Fibroblast of villous mesenchyme (primary cell): ENCODE results near the gene TBL3. TPM values are rescaled to one million over a fixed set of nuclear protein-coding genes. Genes with fewer than 3 reads are reported as not detected.

Experiments used
- DNase-seq: peaks from one replicate; pipeline ENCODE4 v3.0.0-alpha.2; 2010; ENCODE audit warnings: low read depth
- H3K4me3 ChIP-seq: 2 replicates; pipeline ENCODE4 v1.5.1; 2011; ENCODE audit warnings: low read depth, mild to moderate bottlenecking, low read length
- CTCF ChIP-seq: IDR thresholded peaks from 2 replicates; pipeline ENCODE4 v1.5.1; 2012; ENCODE audit warnings: low read depth, mild to moderate bottlenecking, low read length; ENCODE audit not compliant: insufficient read depth
- total RNA-seq: library from RNA; depleted of rRNA; stranded (reverse); fragments of >200 nt; gene quantifications from 2 replicates; pipeline ENCODE4 v1.2.3, GENCODE V29; 2012

Gene TBL3
- total RNA-seq, 1 donor: 28.5 TPM

GRCh38 chr16:2025251-2025650 is 53.4 kb downstream of the TBL3 start:
- TF ChIP-seq CTCF: no peak
- no peak for DNase-seq
- H3K4me3 ChIP-seq: no peak overlapping the region

- peak overlapping the region; percentile 54 for H3K4me3 ChIP-seq
- DNase-seq: no peak
- TF ChIP-seq CTCF: no peak
Observed at GRCh38 chr16:2025878-2026460, 54.1 kb downstream of the TBL3 start.

GRCh38 chr16:2026461-2027023 is 54.7 kb downstream of the TBL3 start, which contains the start of gene NHERF2:
Gene NHERF2, plus strand, starts transcription at chr16:2026902. Its CDS starts 104 bp downstream, at chr16:2027006.
- peak within 1 kb of the TSS; percentile 73 for H3K4me3 ChIP-seq
- TF ChIP-seq CTCF: no peak
- DNase-seq: no peak

DNA sequence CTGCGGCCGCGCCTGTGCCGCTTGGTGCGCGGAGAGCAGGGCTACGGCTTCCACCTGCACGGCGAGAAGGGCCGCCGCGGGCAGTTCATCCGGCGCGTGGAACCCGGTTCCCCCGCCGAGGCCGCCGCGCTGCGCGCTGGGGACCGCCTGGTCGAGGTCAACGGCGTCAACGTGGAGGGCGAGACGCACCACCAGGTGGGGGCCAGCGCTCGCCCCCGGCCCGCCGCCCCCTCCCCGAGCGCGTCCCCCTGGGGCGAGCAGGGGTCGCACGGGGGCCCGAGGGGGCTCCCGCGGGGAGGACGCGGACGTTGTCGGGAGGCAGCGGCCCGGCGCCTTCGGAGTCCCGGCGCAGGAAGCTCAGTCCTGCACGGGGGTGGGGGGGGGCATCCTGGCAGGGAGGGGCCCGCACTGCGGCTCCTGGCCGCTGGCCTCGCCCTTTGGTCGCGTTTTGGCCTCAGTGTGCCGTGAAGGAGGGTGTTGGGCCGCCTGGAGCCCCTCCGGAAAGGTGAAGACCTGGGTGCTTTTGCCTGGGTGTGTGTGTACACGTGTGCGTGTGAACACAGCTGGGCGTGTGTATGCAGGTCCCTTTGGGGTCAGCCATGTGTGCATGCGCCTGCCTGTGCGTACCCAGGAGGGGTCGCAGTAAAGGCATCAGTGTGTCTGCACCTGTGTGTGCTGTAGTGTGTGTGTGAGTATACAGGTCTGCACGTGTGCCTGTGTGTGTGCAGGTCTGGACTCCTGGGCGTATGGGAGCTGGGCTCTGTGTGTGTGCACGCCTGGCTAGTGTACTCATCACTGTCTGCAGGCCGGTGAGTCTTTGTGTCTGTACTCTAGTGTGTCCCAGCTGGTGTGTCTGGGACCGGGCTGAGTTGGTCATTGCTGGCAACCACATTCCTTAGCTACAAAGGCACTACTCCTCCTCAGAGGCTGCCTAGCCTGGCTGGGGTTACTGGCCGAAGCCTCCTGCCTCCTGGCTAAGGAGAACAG is 55.5 kb downstream of the TBL3 start:
- DNase-seq: no peak
- H3K4me3 ChIP-seq: peak overlapping the region; percentile 73
- no peak for TF ChIP-seq CTCF

DNA sequence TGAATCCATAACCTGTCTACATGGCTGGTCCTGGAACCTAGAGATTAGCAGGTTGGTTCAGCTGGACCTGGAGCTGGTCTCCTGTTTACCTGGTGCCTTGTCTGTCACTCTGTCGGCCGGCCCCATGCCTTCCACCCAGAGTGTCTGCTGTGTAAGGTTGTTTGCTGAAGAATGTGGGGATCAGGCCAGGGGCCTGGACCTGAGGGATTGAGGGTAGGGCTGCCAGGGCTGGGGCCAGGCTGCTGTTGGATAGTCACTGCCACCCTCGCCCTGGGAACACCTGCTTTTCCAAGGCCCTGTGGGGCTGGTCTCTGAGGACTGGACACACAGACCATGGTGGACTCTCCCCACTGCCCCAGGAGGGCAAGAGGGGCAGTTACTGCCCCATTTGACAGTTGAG is 56.3 kb downstream of the TBL3 start:
- H3K4me3 ChIP-seq: peak overlapping the region; percentile 73
- no peak for DNase-seq
- no peak for TF ChIP-seq CTCF

DNA sequence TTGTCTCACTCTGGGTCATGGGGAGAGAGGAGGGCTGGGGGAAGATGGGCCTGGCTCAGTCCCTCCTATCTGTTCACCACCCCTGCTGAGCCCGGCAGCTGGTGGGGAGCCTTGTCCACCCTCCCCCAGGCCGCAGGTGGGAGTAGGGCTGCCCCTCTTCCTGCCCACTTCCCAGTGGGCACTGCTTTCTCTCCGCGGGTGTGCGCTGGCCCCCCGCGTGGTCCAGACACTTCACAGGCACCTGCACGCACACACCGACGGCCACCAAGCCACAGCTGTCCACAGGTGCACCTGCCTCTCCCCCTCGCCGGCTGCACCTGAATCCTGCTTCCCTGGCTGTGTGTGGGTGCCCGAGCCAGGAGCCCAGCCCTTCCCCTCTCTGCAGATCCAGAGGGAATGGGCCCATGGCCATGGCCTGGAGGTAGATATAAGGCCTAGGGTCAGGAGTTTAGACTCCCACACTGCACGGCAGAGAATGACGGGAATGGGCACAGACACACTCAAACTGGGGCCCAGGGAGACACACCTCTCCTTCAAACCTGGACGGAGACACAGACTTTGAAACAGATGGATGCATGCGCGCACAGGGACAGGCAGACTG is 56.9 kb downstream of the TBL3 start:
- DNase-seq: no peak
- TF ChIP-seq CTCF: no peak
- H3K4me3 ChIP-seq: no peak overlapping the region
